GM15510 (cell line): Measurements from ENCODE around the gene MESD.

Experiments
- POLR2A ChIP-seq: IDR thresholded peaks from 3 replicates; pipeline ENCODE4 v1.6.1; 2011; ENCODE audit warnings: borderline replicate concordance; ENCODE audit not compliant: insufficient read length; ENCODE audit errors: extremely low read depth

The MESD gene

GRCh38 chr15:81002331-81003096, 12.9 kb upstream of the MESD start:
- no peak for TF ChIP-seq POLR2A

GRCh38 chr15:81002009-81002330, 12.4 kb upstream of the MESD start:
- no peak for TF ChIP-seq POLR2A

- peak; percentile 28 for TF ChIP-seq POLR2A
Measured at GRCh38 chr15:81001152-81002008, 11.8 kb upstream of the MESD start.

GRCh38 chr15:81000624-81001151, 11.1 kb upstream of the MESD start, which contains the start of gene TLNRD1:
TLNRD1 (plus strand) TSS chr15:81000923; CDS start chr15:81002272, 1,349 bp downstream.
- TF ChIP-seq POLR2A = peak; percentile 87

- TF ChIP-seq POLR2A = no peak
Measured at GRCh38 chr15:81000144-81000623, 10.6 kb upstream of the MESD start.

- TF ChIP-seq POLR2A = no peak
Measured at GRCh38 chr15:80999623-81000036, 10.0 kb upstream of the MESD start.

GRCh38 chr15:80998251-80998650, 8.6 kb upstream of the MESD start:
- TF ChIP-seq POLR2A = no peak

- TF ChIP-seq POLR2A = no peak
Measured at GRCh38 chr15:80997692-80998091, 8.1 kb upstream of the MESD start.

- TF ChIP-seq POLR2A = no peak
Measured at GRCh38 chr15:80996247-80996646, 6.6 kb upstream of the MESD start.

- no peak for TF ChIP-seq POLR2A
Measured at GRCh38 chr15:80992441-80992840, 2.8 kb upstream of the MESD start.

GRCh38 chr15:80992006-80992405, 2.4 kb upstream of the MESD start:
- TF ChIP-seq POLR2A = no peak

- no peak for TF ChIP-seq POLR2A
Measured at GRCh38 chr15:80991421-80991820, 1.8 kb upstream of the MESD start.

GRCh38 chr15:80990955-80991354, 1.3 kb upstream of the MESD start:
- TF ChIP-seq POLR2A = no peak

GRCh38 chr15:80989081-80989517, 520 bp downstream of the MESD start:
- no peak for TF ChIP-seq POLR2A

- no peak for TF ChIP-seq POLR2A
Measured at GRCh38 chr15:80988148-80988796, 1.3 kb downstream of the MESD start.

GRCh38 chr15:80986487-80986886, 3.1 kb downstream of the MESD start:
- no peak for TF ChIP-seq POLR2A

- TF ChIP-seq POLR2A = no peak
Measured at GRCh38 chr15:80985981-80986380, 3.6 kb downstream of the MESD start.
